ENCODE results near the gene PID1.
"Not testable (repeated sequence)": the region's sequence is repeated elsewhere in the genome, so short reads cannot be mapped to it uniquely, and the experiment has no call there.

PID1 gene

DNA sequence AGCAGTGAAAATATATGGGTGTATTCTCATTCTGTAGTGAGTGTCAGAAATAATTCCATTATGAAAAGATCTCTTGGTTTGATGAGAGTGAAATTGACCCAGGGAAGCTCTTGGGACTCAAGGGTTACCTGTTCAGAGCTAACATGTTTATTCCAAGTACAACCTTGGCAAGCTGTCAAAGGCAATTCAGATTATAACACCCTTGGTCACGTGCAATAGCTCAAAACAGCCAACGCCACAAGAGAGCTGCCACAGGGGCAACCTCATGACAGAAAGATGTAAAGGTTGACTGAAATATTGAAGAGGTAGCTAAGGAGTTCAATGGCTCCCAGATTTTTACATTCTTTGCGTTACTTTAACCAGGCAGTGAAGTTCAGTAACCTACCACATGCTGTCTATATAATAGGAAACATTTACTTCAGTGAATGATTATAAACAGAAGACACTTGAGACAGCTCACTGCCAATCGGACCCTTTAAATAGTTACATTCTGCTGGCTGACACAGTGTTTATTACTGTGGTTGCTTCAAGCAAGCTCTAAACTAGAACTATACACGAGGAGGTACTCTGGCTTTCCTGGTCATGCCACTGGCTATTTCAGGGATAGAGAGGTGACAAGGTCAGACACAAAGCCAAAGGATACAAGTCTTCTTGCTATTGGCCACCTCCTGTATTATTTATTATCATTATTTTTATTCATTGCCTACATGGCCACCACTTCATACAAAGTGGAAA lies 187.3 kb downstream of the PID1 start:
- no peak for DNase-seq
- no peaks in the 10 kb centered on the region for H3K36me3 ChIP-seq (replicated peaks; ENCODE audit: insufficient read depth, low read length)
- H3F3A ChIP-seq (ENCODE audit: insufficient read depth, low read length), result no peaks in the 10 kb centered on the region
- no peaks in the 10 kb centered on the region for H4K20me1 ChIP-seq (ENCODE audit: insufficient read depth, low read length)
- no peak overlapping the region for H3K4me3 ChIP-seq (ENCODE audit: low read length)
- no peak overlapping the region for H2AFZ ChIP-seq (ENCODE audit: low read length)
- H3K4me1 ChIP-seq (ENCODE audit: low read length), result no peaks in the 10 kb centered on the region
- TF ChIP-seq EZH2phosphoT487 (IDR thresholded peaks at IDR 0.05; ENCODE audit: low read length) (no peak), EZH2 (optimal IDR thresholded peaks at IDR 0.05; ENCODE audit: low read depth, low read length) (no peak), CTCF (IDR thresholded peaks at IDR 0.05; ENCODE audit: low read length) (no peak)
- H3K9me2 ChIP-seq (replicated peaks; ENCODE audit: insufficient read depth, low read length), result no peaks in the 10 kb centered on the region
- H3K27me3 ChIP-seq (replicated peaks; ENCODE audit: insufficient read depth, low read length), result no peaks in the 10 kb centered on the region
- H3K4me2 ChIP-seq (ENCODE audit: low read depth, low read length), result no peak overlapping the region
- no peaks in the 10 kb centered on the region for H3K9me3 ChIP-seq (replicated peaks; ENCODE audit: insufficient read depth, low read length)
- H3K79me2 ChIP-seq (ENCODE audit: low read length), result no peaks in the 10 kb centered on the region
- H3K9ac ChIP-seq (ENCODE audit: low read length), result no peak overlapping the region
- H3K27ac ChIP-seq (ENCODE audit: low read length), result no peak overlapping the region

- no peak overlapping the region for H3K4me3 ChIP-seq (ENCODE audit: low read length)
- no peaks in the 10 kb centered on the region for H3K36me3 ChIP-seq (replicated peaks; ENCODE audit: insufficient read depth, low read length)
- no peaks in the 10 kb centered on the region for H3K79me2 ChIP-seq (ENCODE audit: low read length)
- H3K9me2 ChIP-seq (replicated peaks; ENCODE audit: insufficient read depth, low read length), result no peaks in the 10 kb centered on the region
- H3F3A ChIP-seq (ENCODE audit: insufficient read depth, low read length), result no peaks in the 10 kb centered on the region
- no peaks in the 10 kb centered on the region for H3K27me3 ChIP-seq (replicated peaks; ENCODE audit: insufficient read depth, low read length)
- H3K27ac ChIP-seq (ENCODE audit: low read length), result no peak overlapping the region
- H3K9me3 ChIP-seq (replicated peaks; ENCODE audit: insufficient read depth, low read length), result no peaks in the 10 kb centered on the region
- no peak overlapping the region for H3K4me2 ChIP-seq (ENCODE audit: low read depth, low read length)
- TF ChIP-seq EZH2phosphoT487 (IDR thresholded peaks at IDR 0.05; ENCODE audit: low read length) (no peak), EZH2 (optimal IDR thresholded peaks at IDR 0.05; ENCODE audit: low read depth, low read length) (no peak), CTCF (IDR thresholded peaks at IDR 0.05; ENCODE audit: low read length) (no peak)
- no peak overlapping the region for H2AFZ ChIP-seq (ENCODE audit: low read length)
- H4K20me1 ChIP-seq (ENCODE audit: insufficient read depth, low read length), result no peaks in the 10 kb centered on the region
- H3K9ac ChIP-seq (ENCODE audit: low read length), result no peak overlapping the region
- no peak for DNase-seq
- H3K4me1 ChIP-seq (ENCODE audit: low read length), result no peaks in the 10 kb centered on the region
Observed at GRCh38 chr2:229081411-229081810, 189.7 kb downstream of the PID1 start.

DNA sequence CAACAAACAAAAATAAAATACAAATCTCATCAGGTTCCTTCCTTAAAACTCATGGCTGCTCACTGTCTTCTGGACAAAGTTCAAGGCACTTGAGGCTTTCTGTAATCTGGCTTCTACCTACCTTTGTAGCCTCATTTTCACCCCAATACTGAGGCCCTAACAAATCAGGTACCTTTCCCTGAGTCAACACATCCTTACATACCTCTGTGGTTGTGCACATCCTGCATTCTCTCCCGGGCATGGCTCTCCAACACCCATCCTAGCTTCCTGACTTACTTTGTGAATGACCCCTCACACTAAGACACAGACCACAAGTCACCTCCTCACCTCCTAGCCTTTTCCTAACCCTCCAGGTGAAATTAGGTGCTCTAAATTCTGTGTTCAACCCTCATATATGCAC lies 190.9 kb downstream of the PID1 start:
- H3K4me2 ChIP-seq (ENCODE audit: low read depth, low read length), result no peak overlapping the region
- no peak overlapping the region for H2AFZ ChIP-seq (ENCODE audit: low read length)
- no peaks in the 10 kb centered on the region for H3K9me3 ChIP-seq (replicated peaks; ENCODE audit: insufficient read depth, low read length)
- no peak overlapping the region for H3K27ac ChIP-seq (ENCODE audit: low read length)
- no peak for DNase-seq
- no peaks in the 10 kb centered on the region for H3K79me2 ChIP-seq (ENCODE audit: low read length)
- no peaks in the 10 kb centered on the region for H4K20me1 ChIP-seq (ENCODE audit: insufficient read depth, low read length)
- TF ChIP-seq EZH2 (optimal IDR thresholded peaks at IDR 0.05; ENCODE audit: low read depth, low read length) (no peak), CTCF (IDR thresholded peaks at IDR 0.05; ENCODE audit: low read length) (no peak), EZH2phosphoT487 (IDR thresholded peaks at IDR 0.05; ENCODE audit: low read length) (no peak)
- no peak overlapping the region for H3K9ac ChIP-seq (ENCODE audit: low read length)
- no peaks in the 10 kb centered on the region for H3K9me2 ChIP-seq (replicated peaks; ENCODE audit: insufficient read depth, low read length)
- H3F3A ChIP-seq (ENCODE audit: insufficient read depth, low read length), result no peaks in the 10 kb centered on the region
- H3K4me1 ChIP-seq (ENCODE audit: low read length), result no peaks in the 10 kb centered on the region
- no peaks in the 10 kb centered on the region for H3K27me3 ChIP-seq (replicated peaks; ENCODE audit: insufficient read depth, low read length)
- H3K4me3 ChIP-seq (ENCODE audit: low read length), result no peak overlapping the region
- no peaks in the 10 kb centered on the region for H3K36me3 ChIP-seq (replicated peaks; ENCODE audit: insufficient read depth, low read length)

DNA sequence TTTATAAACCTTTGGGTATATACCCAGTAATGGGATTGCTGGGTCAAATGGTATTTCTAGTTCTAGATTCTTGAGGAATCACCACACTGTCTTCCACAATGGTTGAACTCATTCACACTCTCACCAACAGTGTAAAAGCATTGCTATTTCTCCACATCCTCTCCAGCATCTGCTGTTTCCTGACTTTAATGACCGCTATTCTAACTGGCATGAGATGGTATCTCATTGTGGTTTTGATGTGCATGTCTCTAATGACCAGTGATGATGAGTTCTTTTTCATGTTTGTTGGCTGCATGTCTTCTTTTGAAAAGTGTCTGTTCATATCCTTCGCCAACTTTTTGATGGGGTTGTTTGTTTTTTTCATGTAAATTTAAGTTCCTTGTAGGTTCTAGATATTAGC lies 194.2 kb downstream of the PID1 start:
- H3K9me2 ChIP-seq (replicated peaks; ENCODE audit: insufficient read depth, low read length); H3K9me3 ChIP-seq (replicated peaks; ENCODE audit: insufficient read depth, low read length); H2AFZ ChIP-seq (ENCODE audit: low read length); H3K79me2 ChIP-seq (ENCODE audit: low read length); H4K20me1 ChIP-seq (ENCODE audit: insufficient read depth, low read length); H3K4me2 ChIP-seq (ENCODE audit: low read depth, low read length); H3K9ac ChIP-seq (ENCODE audit: low read length); H3F3A ChIP-seq (ENCODE audit: insufficient read depth, low read length); H3K27ac ChIP-seq (ENCODE audit: low read length); H3K4me3 ChIP-seq (ENCODE audit: low read length); H3K4me1 ChIP-seq (ENCODE audit: low read length); H3K27me3 ChIP-seq (replicated peaks; ENCODE audit: insufficient read depth, low read length); DNase-seq; H3K36me3 ChIP-seq (replicated peaks; ENCODE audit: insufficient read depth, low read length): not testable (repeated sequence)
